ENCODE measurements around the gene FANCM.

The FANCM gene

DNA sequence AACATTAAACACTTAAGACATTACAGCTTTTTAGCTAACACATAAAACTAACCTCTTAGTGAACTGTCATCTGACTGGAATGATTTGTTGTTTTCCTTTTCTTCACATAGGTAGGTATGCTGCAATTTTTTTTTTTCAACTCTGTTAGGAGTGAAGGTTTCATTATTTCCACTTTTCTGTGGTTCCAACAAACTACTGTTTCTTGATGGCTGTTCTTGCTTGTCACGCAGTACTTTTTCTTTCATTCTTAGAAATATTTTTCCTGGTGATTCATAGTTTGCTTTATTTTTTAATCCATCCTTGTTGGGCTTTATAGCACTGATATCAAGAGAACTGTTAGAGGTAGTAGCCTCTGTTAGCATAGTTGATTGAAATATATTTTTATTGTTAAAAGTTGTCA, 111.0 kb downstream of the FANCM start:
- no peak for DNase-seq

DNA sequence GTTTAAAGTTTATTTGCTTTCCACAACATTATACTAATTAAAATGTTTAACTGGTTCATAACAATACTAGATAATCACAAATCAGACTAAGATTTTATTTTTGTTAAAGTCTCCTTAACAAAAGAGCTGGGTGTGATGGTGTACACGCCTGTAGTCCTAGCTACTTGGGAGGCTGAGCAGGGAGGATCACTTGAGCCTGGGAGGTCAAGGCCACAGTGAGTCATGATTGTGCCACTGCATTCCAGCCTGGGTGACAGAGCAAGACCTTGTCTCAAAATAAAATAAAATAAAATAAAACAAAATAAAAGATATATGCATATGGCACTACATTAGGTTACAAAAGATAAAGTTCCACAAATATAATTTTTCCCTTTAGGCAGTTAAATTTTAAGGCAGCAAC, 111.7 kb downstream of the FANCM start:
- DNase-seq, result no peak

DNA sequence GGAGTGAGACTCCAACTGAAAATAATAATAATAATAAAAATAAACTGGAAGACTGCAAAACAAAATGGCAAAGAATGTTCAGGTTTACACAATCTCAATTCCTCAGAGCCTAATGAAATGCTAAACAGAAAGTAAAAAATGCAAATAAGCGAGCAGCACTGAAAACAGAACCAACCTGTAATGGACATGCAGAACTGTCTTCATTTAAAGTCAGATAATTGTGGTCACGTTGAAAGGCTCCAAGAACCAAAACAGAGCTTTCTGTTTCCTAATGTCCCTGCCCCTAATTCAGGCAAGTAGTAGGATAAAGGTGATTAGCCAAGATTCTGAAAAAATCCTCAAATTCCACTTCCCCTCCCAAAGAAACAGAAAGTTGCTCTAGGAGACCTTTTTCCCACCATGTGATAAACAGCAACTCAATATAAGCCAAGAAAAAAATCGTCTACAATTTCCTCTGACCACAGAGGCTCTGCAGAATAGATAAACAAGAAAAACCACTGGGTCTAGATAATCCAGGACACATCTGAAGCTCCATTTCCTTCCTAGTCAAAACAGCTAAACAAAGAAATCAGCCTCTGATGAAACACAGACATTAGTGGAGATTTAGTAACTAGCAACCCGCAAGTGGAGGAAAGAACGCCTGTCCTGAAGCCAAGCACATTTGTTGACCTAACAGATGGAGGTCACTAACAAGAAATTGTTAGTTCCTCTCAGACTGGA, 114.3 kb downstream of the FANCM start:
- DNase-seq, result no peak

Data from NCI-H187 treated with DMSO at 0.1 percent for 48 hours (cell line).